Diencephalon (tissue), 1 donor: ENCODE data around the gene XK. TPM values are rescaled to one million over a fixed set of nuclear protein-coding genes. Genes with fewer than 3 reads are reported as not detected.

Experiments used
- total RNA-seq: library from RNA; depleted of rRNA; stranded (reverse); fragments of >200 nt; gene quantifications from one replicate; pipeline ENCODE4 v1.2.3, GENCODE V29; 2014

XK gene, protein sequence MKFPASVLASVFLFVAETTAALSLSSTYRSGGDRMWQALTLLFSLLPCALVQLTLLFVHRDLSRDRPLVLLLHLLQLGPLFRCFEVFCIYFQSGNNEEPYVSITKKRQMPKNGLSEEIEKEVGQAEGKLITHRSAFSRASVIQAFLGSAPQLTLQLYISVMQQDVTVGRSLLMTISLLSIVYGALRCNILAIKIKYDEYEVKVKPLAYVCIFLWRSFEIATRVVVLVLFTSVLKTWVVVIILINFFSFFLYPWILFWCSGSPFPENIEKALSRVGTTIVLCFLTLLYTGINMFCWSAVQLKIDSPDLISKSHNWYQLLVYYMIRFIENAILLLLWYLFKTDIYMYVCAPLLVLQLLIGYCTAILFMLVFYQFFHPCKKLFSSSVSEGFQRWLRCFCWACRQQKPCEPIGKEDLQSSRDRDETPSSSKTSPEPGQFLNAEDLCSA
- total RNA-seq = 11.3 TPM

GRCh38 chrX:37685381-37686359 is at the start of gene XK:
Gene XK (plus strand): TSS chrX:37685791. CDS start chrX:37685962, 171 bp downstream.

GRCh38 chrX:37779857-37780256 is 94.3 kb downstream of the XK start, which contains the start of gene CYBB:
Gene CYBB (plus strand): TSS chrX:37780059. CDS start chrX:37780078, 19 bp downstream.

Other genes with a start within 250 kb of the XK start
- 7.8 TPM for gene LANCL3, start 114.1 kb upstream of the XK start, total RNA-seq
- gene CYBB, start 94.3 kb downstream of the XK start, total RNA-seq = 19.6 TPM
- 54.0 TPM for gene DYNLT3, start 161.8 kb downstream of the XK start, total RNA-seq